ENCODE results near the gene ERC1.

GRCh38 chr12:1297206-1297605, 306.2 kb downstream of the ERC1 start:
- TF ChIP-seq CTCF (IDR thresholded peaks at IDR 0.05; ENCODE audit: low read depth, low read length, poor library complexity, severe bottlenecking) (no peak), EZH2phosphoT487 (IDR thresholded peaks at IDR 0.05; ENCODE audit: borderline replicate concordance, low read length) (no peak)

All from DOHH2 (cell line).